Activated CD4-positive, alpha-beta memory T cell treated with anti-CD3 and anti-CD28 coated beads for 36 hours (primary cell): Measurements from ENCODE around the gene TANK. TPM values are rescaled to one million over a fixed set of nuclear protein-coding genes. Genes with fewer than 3 reads are reported as not detected.

Experiments used
- CTCF ChIA-PET: fragments of 350-600 bp; sonication (Branson Sonifier 250); formaldehyde crosslinking; loops from one replicate; lab custom pipeline; 2021; ENCODE audit warnings: antibody characterized with exemption, inconsistent platforms; lab: Charles Lee
- POLR2A ChIA-PET: fragments of 350-600 bp; sonication (Branson Sonifier 250); formaldehyde crosslinking; loops from one replicate; lab custom pipeline; 2021; ENCODE audit warnings: antibody characterized with exemption; lab: Charles Lee
- DNase-seq: peaks from one replicate; pipeline ENCODE4 v3.0.0-alpha.2; 2020
- H3K27ac Mint-ChIP-seq: one replicate; pipeline ENCODE4 v1.8.0; 2021; ENCODE audit warnings: mixed read lengths
- H3K27me3 Mint-ChIP-seq: one replicate; pipeline ENCODE4 v1.8.0; 2021; ENCODE audit warnings: mixed read lengths
- H3K36me3 Mint-ChIP-seq: one replicate; pipeline ENCODE4 v1.8.0; 2021; ENCODE audit warnings: mixed read lengths
- H3K4me1 Mint-ChIP-seq: one replicate; pipeline ENCODE4 v1.8.0; 2021; ENCODE audit warnings: low read depth, mixed read lengths
- H3K4me3 Mint-ChIP-seq: one replicate; pipeline ENCODE4 v1.8.0; 2021; ENCODE audit warnings: mild to moderate bottlenecking, mixed read lengths
- H3K9me3 Mint-ChIP-seq: one replicate; pipeline ENCODE4 v1.8.0; 2021; ENCODE audit warnings: mixed read lengths
- intact Hi-C: fragments of 100-400 bp; cut with micrococcal nuclease; formaldehyde crosslinking; loops from one replicate; pipeline ENCODE4 v1.15.1; 2023
- total RNA-seq, 2 experiments: library from RNA; stranded (reverse); gene quantifications; one replicate each; pipeline ENCODE4 v1.2.3, GENCODE V29; 2021

Gene TANK
- total RNA-seq, 2 experiments from 2014 or later = 71.4 to 74.1 TPM

- intact Hi-C loops = loop anchor here (5.0 to 10.0 kb wide), 2 partner anchors 730 to 913 kb away; no protein-coding TSS in a partner anchor
- Mint-ChIP-seq H3K4me3 (no peak overlapping the region), H3K9me3 (peaks cover 3% of the 10 kb centered on the region), H3K4me1 (peaks cover 30% of the 10 kb centered on the region), H3K27me3 (no peaks in the 10 kb centered on the region), H3K27ac (peak overlapping the region; percentile 35), H3K36me3 (peaks cover 6% of the 10 kb centered on the region)
- DNase-seq = no peak
- CTCF ChIA-PET = interaction anchor here (1.1 to 2.4 kb wide), 2 partner anchors 31 to 71 kb away, joined by 3 to 14 read pairs; no protein-coding TSS in a partner anchor
- POLR2A ChIA-PET = interaction anchor here (1.3 to 1.6 kb wide), 2 partner anchors 9 to 21 kb away, joined by 3 to 5 read pairs; no protein-coding TSS in a partner anchor
Measured at GRCh38 chr2:161134547-161135518, 25.4 kb upstream of the TANK start.

GRCh38 chr2:161135951-161136593 lies 24.2 kb upstream of the TANK start:
- DNase-seq = no peak
- no peaks in the 10 kb centered on the region for H3K27me3 Mint-ChIP-seq
- CTCF ChIA-PET = interaction anchor here (0.6 to 2.4 kb wide), 4 partner anchors 11 to 110 kb away, joined by 3 to 14 read pairs (median 6); no protein-coding TSS in a partner anchor
- intact Hi-C loops = loop anchor here (1.0 to 10.0 kb wide), 7 partner anchors 13 to 914 kb away; partner anchors contain the start of genes PSMD14 and TANK
- POLR2A ChIA-PET = interaction anchor here (0.8 to 1.6 kb wide), 7 partner anchors 10 to 59 kb away, joined by 3 to 6 read pairs (median 4); no protein-coding TSS in a partner anchor
- peaks cover 6% of the 10 kb centered on the region for H3K36me3 Mint-ChIP-seq
- peak overlapping the region; percentile 100 for H3K27ac Mint-ChIP-seq
- H3K4me1 Mint-ChIP-seq = peaks cover 38% of the 10 kb centered on the region
- peak overlapping the region; percentile 96 for H3K4me3 Mint-ChIP-seq
- peaks cover 3% of the 10 kb centered on the region for H3K9me3 Mint-ChIP-seq

GRCh38 chr2:161136696-161137324 lies 23.4 kb upstream of the TANK start:
- CTCF ChIA-PET = interaction anchor here (0.6 to 2.4 kb wide), 4 partner anchors 12 to 109 kb away, joined by 3 to 14 read pairs (median 6); no protein-coding TSS in a partner anchor
- H3K36me3 Mint-ChIP-seq = peaks cover 12% of the 10 kb centered on the region
- H3K4me3 Mint-ChIP-seq = peak overlapping the region; percentile 96
- DNase-seq = peak; percentile 35
- intact Hi-C loops = loop anchor here (1.0 to 10.0 kb wide), 7 partner anchors 14 to 915 kb away; partner anchors contain the start of genes PSMD14 and TANK
- no peaks in the 10 kb centered on the region for H3K27me3 Mint-ChIP-seq
- peaks cover 8% of the 10 kb centered on the region for H3K9me3 Mint-ChIP-seq
- H3K4me1 Mint-ChIP-seq = peaks cover 45% of the 10 kb centered on the region
- H3K27ac Mint-ChIP-seq = peak overlapping the region; percentile 100
- POLR2A ChIA-PET = interaction anchor here (0.8 to 1.3 kb wide), 5 partner anchors 14 to 60 kb away, joined by 4 to 6 read pairs (median 4); no protein-coding TSS in a partner anchor

DNA sequence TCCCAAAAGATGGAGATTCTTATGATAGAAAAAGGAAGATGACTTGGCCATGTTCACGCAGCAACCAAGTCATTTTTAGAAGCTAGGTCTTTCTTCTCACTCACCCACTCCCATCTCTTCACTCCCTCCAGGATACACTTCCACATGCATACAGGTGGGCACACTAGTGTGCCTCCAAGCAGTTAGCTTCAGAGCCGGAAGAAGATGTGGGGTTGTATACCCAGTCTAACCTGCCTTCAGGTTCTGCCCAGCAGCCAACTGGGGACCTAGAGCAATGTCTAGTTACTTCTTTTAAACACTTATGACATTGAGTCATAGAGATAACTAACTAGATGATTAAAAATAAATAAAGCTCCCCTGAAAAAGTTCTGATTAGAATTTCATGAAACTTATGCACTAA lies 21.8 kb upstream of the TANK start:
- peak overlapping the region; percentile 96 for H3K27ac Mint-ChIP-seq
- peaks cover 12% of the 10 kb centered on the region for H3K36me3 Mint-ChIP-seq
- peak; percentile 46 for DNase-seq
- ChIA-PET CTCF (interaction anchor here (0.8 to 1.6 kb wide), 7 partner anchors 25 to 132 kb away, joined by 3 to 8 read pairs (median 3); no protein-coding TSS in a partner anchor), POLR2A (interaction anchor here (0.8 to 3.1 kb wide), 5 partner anchors 20 to 61 kb away, joined by 3 to 10 read pairs (median 5); no protein-coding TSS in a partner anchor)
- H3K9me3 Mint-ChIP-seq = peaks cover 4% of the 10 kb centered on the region
- intact Hi-C loops = loop anchor here (5.0 to 10.0 kb wide), 2 partner anchors 734 to 916 kb away; no protein-coding TSS in a partner anchor
- H3K4me3 Mint-ChIP-seq = peak overlapping the region; percentile 92
- H3K27me3 Mint-ChIP-seq = no peaks in the 10 kb centered on the region
- H3K4me1 Mint-ChIP-seq = peaks cover 62% of the 10 kb centered on the region

DNA sequence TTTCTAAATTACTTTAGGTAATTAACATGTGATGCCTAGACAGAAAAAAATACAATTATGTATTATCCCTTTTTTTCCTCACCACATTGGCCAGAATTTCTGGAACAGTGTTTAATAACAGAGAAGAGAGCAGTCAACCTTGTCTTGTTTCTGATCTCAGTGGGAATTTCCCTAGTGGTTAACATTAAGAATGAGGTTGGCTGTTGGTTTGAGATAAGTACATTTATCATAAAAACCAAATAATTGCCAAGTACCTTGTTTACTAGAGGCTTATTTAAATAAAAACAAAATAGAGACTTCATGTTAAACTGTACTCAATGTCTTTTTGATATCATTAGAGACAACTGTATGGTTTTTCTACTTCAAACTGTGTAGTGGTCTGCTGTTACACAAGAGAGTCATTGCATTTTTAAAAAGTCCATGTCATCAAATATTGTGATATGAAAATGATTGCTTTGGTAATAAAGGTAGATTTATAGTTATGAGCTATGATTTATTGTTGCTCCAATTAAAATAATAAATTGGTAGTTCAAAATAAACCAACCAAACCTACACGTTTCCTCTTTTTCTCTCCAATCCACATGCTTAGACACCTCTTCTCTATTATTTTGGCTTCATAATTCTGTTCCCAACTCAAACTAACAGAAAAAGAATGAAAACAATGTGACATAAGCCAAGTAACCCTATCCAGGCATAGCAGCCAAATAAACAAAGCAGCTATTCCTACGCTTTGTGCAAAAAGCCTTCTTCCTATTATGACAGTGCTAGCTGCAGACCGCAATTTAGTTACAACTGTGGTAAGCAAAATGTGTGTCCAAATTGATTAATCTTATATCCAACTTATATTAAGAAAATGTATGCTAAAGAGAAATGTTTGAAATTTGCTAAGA lies 20.9 kb upstream of the TANK start:
- CTCF ChIA-PET = interaction anchor here (0.8 to 1.5 kb wide), 4 partner anchors 22 to 75 kb away, joined by 3 to 6 read pairs (median 3); partner anchors contain the start of gene TANK
- intact Hi-C loops = loop anchor here (1.0 to 10.0 kb wide), 3 partner anchors 27 to 917 kb away; no protein-coding TSS in a partner anchor
- POLR2A ChIA-PET = interaction anchor here (0.8 to 3.1 kb wide), 5 partner anchors 21 to 62 kb away, joined by 3 to 10 read pairs (median 4); no protein-coding TSS in a partner anchor
- Mint-ChIP-seq H3K36me3 (peaks cover 16% of the 10 kb centered on the region), H3K27ac (peak overlapping the region; percentile 96), H3K27me3 (no peaks in the 10 kb centered on the region), H3K4me3 (peak overlapping the region; percentile 92), H3K9me3 (peaks cover 6% of the 10 kb centered on the region), H3K4me1 (peaks cover 71% of the 10 kb centered on the region)
- DNase-seq = no peak

GRCh38 chr2:161141033-161141432 lies 19.2 kb upstream of the TANK start:
- intact Hi-C loops = no loop called here
- Mint-ChIP-seq H3K4me1 (peaks cover 77% of the 10 kb centered on the region), H3K4me3 (peak overlapping the region; percentile 46), H3K36me3 (peaks cover 20% of the 10 kb centered on the region), H3K27ac (peak overlapping the region; percentile 47), H3K27me3 (no peaks in the 10 kb centered on the region), H3K9me3 (peaks cover 9% of the 10 kb centered on the region)
- peak; percentile 74 for DNase-seq
- ChIA-PET POLR2A (interaction anchor here (0.6 to 1.7 kb wide), 2 partner anchors 11 to 24 kb away, joined by 4 read pairs; no protein-coding TSS in a partner anchor), CTCF (interaction anchor here (1.4 kb wide), 2 partner anchors 20 to 77 kb away, joined by 3 to 6 read pairs; partner anchors contain the start of gene TANK)

DNA sequence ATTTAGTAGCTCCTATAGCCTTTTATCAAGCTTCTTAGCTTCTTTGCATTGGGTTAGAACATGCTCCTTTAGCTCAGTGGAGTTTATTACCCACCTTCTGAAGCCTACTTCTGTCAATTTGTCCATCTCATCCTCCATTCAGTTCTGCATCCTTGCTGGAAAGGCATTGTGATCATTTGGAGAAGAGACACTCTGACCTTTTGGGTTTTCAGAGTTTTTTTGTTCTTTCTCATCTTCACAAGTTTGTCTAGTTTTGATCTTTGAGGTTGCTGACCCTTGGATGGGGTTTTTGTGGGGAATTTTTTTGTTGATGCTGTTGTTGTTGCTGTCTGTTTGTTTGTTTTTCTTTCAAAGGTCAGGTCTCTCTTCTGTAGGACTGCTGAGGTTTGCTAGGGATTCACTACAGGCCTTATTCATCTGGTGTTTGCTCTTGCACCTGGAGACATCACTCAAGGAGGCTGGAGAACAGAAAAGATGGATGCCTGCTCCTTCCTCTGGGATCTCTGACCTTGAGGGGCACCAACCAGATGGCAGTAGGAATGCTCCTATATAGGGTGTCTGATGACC lies 13.9 kb upstream of the TANK start:
- H3K9me3 Mint-ChIP-seq = peaks cover 44% of the 10 kb centered on the region
- H3K36me3 Mint-ChIP-seq = peaks cover 60% of the 10 kb centered on the region
- peak overlapping the region; percentile 6 for H3K27ac Mint-ChIP-seq

GRCh38 chr2:161146996-161147395 lies 13.2 kb upstream of the TANK start:
- ChIA-PET POLR2A (no interaction called here), CTCF (no interaction called here)
- H3K4me3 Mint-ChIP-seq = no peak overlapping the region
- H3K27ac Mint-ChIP-seq = no peak overlapping the region
- H3K9me3 Mint-ChIP-seq = peaks cover 47% of the 10 kb centered on the region
- peaks cover 59% of the 10 kb centered on the region for H3K36me3 Mint-ChIP-seq
- no peak for DNase-seq
- peaks cover 61% of the 10 kb centered on the region for H3K4me1 Mint-ChIP-seq
- no peaks in the 10 kb centered on the region for H3K27me3 Mint-ChIP-seq
- intact Hi-C loops = no loop called here

More for the DNA sequence above, 13.9 kb upstream of the TANK start:
- H3K27me3 Mint-ChIP-seq = no peaks in the 10 kb centered on the region
- H3K4me3 Mint-ChIP-seq = no peak overlapping the region
- intact Hi-C loops = no loop called here
- DNase-seq = no peak
- POLR2A ChIA-PET = no interaction called here
- H3K4me1 Mint-ChIP-seq = peaks cover 68% of the 10 kb centered on the region
- CTCF ChIA-PET = no interaction called here

GRCh38 chr2:161147856-161148255 lies 12.4 kb upstream of the TANK start:
- no peak overlapping the region for H3K4me3 Mint-ChIP-seq
- ChIA-PET CTCF (no interaction called here), POLR2A (no interaction called here)
- H3K4me1 Mint-ChIP-seq = peaks cover 53% of the 10 kb centered on the region
- intact Hi-C loops = no loop called here
- H3K9me3 Mint-ChIP-seq = peaks cover 52% of the 10 kb centered on the region
- no peak for DNase-seq
- no peak overlapping the region for H3K27ac Mint-ChIP-seq
- peaks cover 66% of the 10 kb centered on the region for H3K36me3 Mint-ChIP-seq
- no peaks in the 10 kb centered on the region for H3K27me3 Mint-ChIP-seq

- Mint-ChIP-seq H3K4me3 (no peak overlapping the region), H3K36me3 (peaks cover 68% of the 10 kb centered on the region), H3K4me1 (peaks cover 36% of the 10 kb centered on the region), H3K27me3 (no peaks in the 10 kb centered on the region), H3K9me3 (peaks cover 51% of the 10 kb centered on the region), H3K27ac (no peak overlapping the region)
- ChIA-PET CTCF (no interaction called here), POLR2A (no interaction called here)
- intact Hi-C loops = no loop called here
- DNase-seq = no peak
Measured at GRCh38 chr2:161150704-161151103, 9.5 kb upstream of the TANK start.
